H1 (cell line): ENCODE data around the gene SEMA4F. TPM values are rescaled to one million over a fixed set of nuclear protein-coding genes. Genes with fewer than 3 reads are reported as not detected.

Experiments used
- CTCF ChIA-PET: fragments of 300-600 bp; sonication (Branson Sonifier 250); formaldehyde crosslinking; loops from one replicate; lab custom pipeline; 2021; ENCODE audit not compliant: partially characterized antibody; lab: Charles Lee
- POLR2A ChIA-PET: fragments of 300-600 bp; sonication (Branson Sonifier 250); formaldehyde crosslinking; loops from one replicate; lab custom pipeline; 2021; ENCODE audit warnings: inconsistent platforms; ENCODE audit not compliant: partially characterized antibody; lab: Charles Lee
- DNase-seq, 2 experiments: peaks; one replicate each; pipeline versions ENCODE4 v3.0.0 to v3.0.0-alpha.2; 2010 to 2022; ENCODE audit warnings: low spot score in 2 of 2, low read depth in 1 of 2, mixed read lengths in 1 of 2
- FAIRE-seq: peaks from 2 replicates; lab custom pipeline; 2011; peaks lifted over from hg19 to GRCh38; lab: Jason Lieb, UNC
- H2AFZ ChIP-seq: 2 replicates; pipeline ENCODE4 v1.8.1; 2012; ENCODE audit warnings: low read length, inconsistent platforms
- H2AK5ac ChIP-seq: 2 replicates; pipeline ENCODE4 v1.6.1; 2013; ENCODE audit warnings: low read depth, low read length
- H2BK120ac ChIP-seq: replicated peaks from 2 replicates; pipeline ENCODE3; 2013; ENCODE audit warnings: low read depth, low read length, inconsistent platforms
- H2BK12ac ChIP-seq: 2 replicates; pipeline ENCODE4 v1.6.1; 2013; ENCODE audit warnings: low read depth, low read length
- H2BK15ac ChIP-seq: 2 replicates; pipeline ENCODE4 v1.6.1; 2013; ENCODE audit warnings: low read length
- H2BK20ac ChIP-seq: 2 replicates; pipeline ENCODE4 v1.6.1; 2013; ENCODE audit warnings: low read length
- H2BK5ac ChIP-seq: 2 replicates; pipeline ENCODE4 v1.6.1; 2013; ENCODE audit warnings: low read depth, low read length
- H3K14ac ChIP-seq: 2 replicates; pipeline ENCODE4 v1.6.1; 2013; ENCODE audit warnings: inconsistent platforms; ENCODE audit not compliant: insufficient read length
- H3K18ac ChIP-seq: 2 replicates; pipeline ENCODE4 v1.6.1; 2013; ENCODE audit warnings: low read length; ENCODE audit errors: extremely low read depth
- H3K23ac ChIP-seq: 2 replicates; pipeline ENCODE4 v1.6.1; 2013; ENCODE audit warnings: inconsistent platforms; ENCODE audit not compliant: insufficient read length
- H3K23me2 ChIP-seq: 2 replicates; pipeline ENCODE4 v1.6.1; 2013; ENCODE audit warnings: low read depth, low read length
- H3K27ac ChIP-seq: 2 replicates; pipeline ENCODE4 v1.6.1; 2011; ENCODE audit warnings: low read depth, low read length, inconsistent platforms
- H3K27me3 ChIP-seq, 4 experiments: replicated peaks in 1 of 4; 1 replicate in 1 of 4; 2 replicates in 3 of 4; pipeline versions ENCODE4 v1.6.1 to v1.8.1; 2011 to 2013; ENCODE audit warnings: low read length in 3 of 4, mild to moderate bottlenecking in 3 of 4, inconsistent platforms in 2 of 4, mixed read lengths in 2 of 4, moderate library complexity in 1 of 4; ENCODE audit not compliant: control insufficient read depth in 3 of 4, insufficient read depth in 3 of 4; ENCODE audit errors: extremely low read depth in 1 of 4
- H3K36me3 ChIP-seq, 4 experiments: 2 replicates each; pipeline versions ENCODE4 v1.6.1 to v1.8.1; 2011 to 2013; ENCODE audit warnings: mild to moderate bottlenecking in 4 of 4, low read length in 3 of 4, moderate library complexity in 2 of 4, control low read depth in 1 of 4, inconsistent platforms in 1 of 4; ENCODE audit not compliant: insufficient read depth in 4 of 4, control insufficient read depth in 2 of 4
- H3K4ac ChIP-seq: replicated peaks from 2 replicates; pipeline ENCODE3; 2013; ENCODE audit warnings: low read length, low read depth, mixed read lengths, inconsistent platforms; ENCODE audit not compliant: insufficient read length
- H3K4me1 ChIP-seq, 4 experiments: replicated peaks in 1 of 4; 1 replicate in 1 of 4; 2 replicates in 3 of 4; pipeline versions ENCODE4 v1.6.1 to v1.8.1; 2011 to 2013; ENCODE audit warnings: low read length in 3 of 4, inconsistent platforms in 2 of 4, mixed read lengths in 1 of 4; ENCODE audit not compliant: insufficient read depth in 4 of 4, control insufficient read depth in 3 of 4
- H3K4me2 ChIP-seq, 2 experiments: 2 replicates each; pipeline versions ENCODE4 v1.6.1 to v1.8.1; 2011 to 2013; ENCODE audit warnings: low read depth in 2 of 2, low read length in 2 of 2, control low read depth in 1 of 2, inconsistent platforms in 1 of 2, mild to moderate bottlenecking in 1 of 2; ENCODE audit not compliant: insufficient read depth in 1 of 2
- H3K4me3 ChIP-seq, 4 experiments: fragments of 200-600, 300-600 bp in 1 of 4; sonication (generic), shearing (Covaris generic), sonication (Bioruptor Twin) in 1 of 4; 2 replicates each; pipeline versions ENCODE4 v1.5.1 to v1.8.1; 2011 to 2016; ENCODE audit warnings: low read length in 4 of 4, low read depth in 3 of 4, control low read depth in 2 of 4, inconsistent platforms in 2 of 4, mild to moderate bottlenecking in 2 of 4, mixed read lengths in 1 of 4, moderate library complexity in 1 of 4; ENCODE audit not compliant: insufficient read depth in 2 of 4; ENCODE audit errors: extremely low read depth in 1 of 4
- H3K56ac ChIP-seq: replicated peaks from 2 replicates; pipeline ENCODE3; 2013; ENCODE audit warnings: low read depth, mild to moderate bottlenecking, mixed read lengths, low read length, inconsistent platforms; ENCODE audit not compliant: insufficient read length
- H3K79me1 ChIP-seq: 2 replicates; pipeline ENCODE4 v1.6.1; 2013; ENCODE audit warnings: low read depth, low read length, control low read depth
- H3K79me2 ChIP-seq, 2 experiments: 2 replicates each; pipeline versions ENCODE4 v1.6.1 to v1.8.1; 2012 to 2013; ENCODE audit warnings: low read length in 2 of 2, mild to moderate bottlenecking in 2 of 2, inconsistent platforms in 1 of 2; ENCODE audit not compliant: insufficient read depth in 2 of 2, control insufficient read depth in 1 of 2
- H3K9ac ChIP-seq, 4 experiments: replicated peaks in 1 of 4; 1 replicate in 1 of 4; 2 replicates in 3 of 4; pipeline versions ENCODE4 v1.6.1 to v1.8.1; 2011 to 2013; ENCODE audit warnings: low read depth in 3 of 4, low read length in 3 of 4, control low read depth in 2 of 4, mild to moderate bottlenecking in 2 of 4, moderate library complexity in 2 of 4, inconsistent platforms in 1 of 4; ENCODE audit errors: extremely low read depth in 1 of 4
- H3K9me3 ChIP-seq, 2 experiments: 2 replicates each; pipeline versions ENCODE4 v1.6.1 to v1.8.1; 2012 to 2013; ENCODE audit warnings: mild to moderate bottlenecking in 2 of 2, moderate library complexity in 2 of 2, control low read depth in 1 of 2, inconsistent platforms in 1 of 2, low read depth in 1 of 2, low read length in 1 of 2, mixed read lengths in 1 of 2; ENCODE audit not compliant: insufficient read depth in 2 of 2
- H4K20me1 ChIP-seq, 2 experiments: replicated peaks in 1 of 2; 2 replicates each; pipeline versions ENCODE3 to v1.8.1; 2011 to 2013; ENCODE audit warnings: inconsistent platforms in 2 of 2, low read length in 2 of 2, mild to moderate bottlenecking in 1 of 2; ENCODE audit not compliant: insufficient read depth in 2 of 2, control insufficient read depth in 1 of 2
- H4K5ac ChIP-seq: 2 replicates; pipeline ENCODE4 v1.6.1; 2013; ENCODE audit warnings: low read length, low read depth, mixed read lengths, inconsistent platforms; ENCODE audit not compliant: insufficient read length
- H4K8ac ChIP-seq: 2 replicates; pipeline ENCODE4 v1.8.0; 2013; ENCODE audit warnings: mild to moderate bottlenecking, moderate library complexity, low read length, inconsistent platforms; ENCODE audit not compliant: insufficient read depth; ENCODE audit errors: extremely low read depth
- H4K91ac ChIP-seq: replicated peaks from 2 replicates; pipeline ENCODE3; 2013; ENCODE audit warnings: low read length, mixed read lengths, inconsistent platforms; ENCODE audit not compliant: insufficient read length
- BCL11A ChIP-seq, 2 experiments: IDR thresholded peaks; one replicate each; pipeline ENCODE4 v1.6.1; 2011; ENCODE audit warnings: low read depth in 2 of 2, low read length in 2 of 2, mild to moderate bottlenecking in 2 of 2
- CBX8 ChIP-seq: fragments of 300-800, 300-1000 bp; sonication (generic); IDR thresholded peaks from 2 replicates; pipeline ENCODE4 v1.7.1; 2016; ENCODE audit warnings: low read depth, low read length, borderline replicate concordance
- CHD2 ChIP-seq: IDR thresholded peaks from 2 replicates; pipeline ENCODE4 v1.6.1; 2012; ENCODE audit warnings: low read length, improper control_type of control experiment
- CTBP2 ChIP-seq: IDR thresholded peaks from 2 replicates; pipeline ENCODE4 v1.7.0; 2011; ENCODE audit warnings: borderline replicate concordance, mild to moderate bottlenecking, moderate library complexity, mixed read lengths, low read length; ENCODE audit not compliant: insufficient read depth, insufficient read length
- CTCF ChIP-seq, 3 experiments: IDR thresholded peaks; 1 replicate in 2 of 3; 2 replicates in 1 of 3; pipeline versions ENCODE4 v1.5.1 to v1.6.1; 2011; ENCODE audit warnings: low read length in 3 of 3, mild to moderate bottlenecking in 3 of 3, inconsistent platforms in 2 of 3, low read depth in 1 of 3, moderate library complexity in 1 of 3; ENCODE audit not compliant: insufficient read depth in 1 of 3; ENCODE audit errors: control extremely low read depth in 1 of 3
- EP300 ChIP-seq, 2 experiments: IDR thresholded peaks; 1 replicate in 1 of 2; 2 replicates in 1 of 2; pipeline ENCODE4 v1.6.1; 2011 to 2012; ENCODE audit warnings: low read depth in 2 of 2, low read length in 2 of 2, mild to moderate bottlenecking in 2 of 2, borderline replicate concordance in 1 of 2, inconsistent platforms in 1 of 2, moderate library complexity in 1 of 2
- JUND ChIP-seq: IDR thresholded peaks from 2 replicates; pipeline ENCODE4 v1.6.1; 2011; ENCODE audit warnings: mild to moderate bottlenecking, improper control_type of control experiment, low read length
- RBBP5 ChIP-seq: IDR thresholded peaks from 2 replicates; pipeline ENCODE4 v1.7.1; 2012; ENCODE audit warnings: low read depth, mild to moderate bottlenecking, inconsistent platforms, low read length, moderate library complexity, borderline replicate concordance
- SP4 ChIP-seq: IDR thresholded peaks from 2 replicates; pipeline ENCODE4 v1.6.1; 2012; ENCODE audit warnings: low read length, inconsistent platforms
- SRF ChIP-seq: IDR thresholded peaks from 2 replicates; pipeline ENCODE4 v1.6.1; 2011; ENCODE audit warnings: mild to moderate bottlenecking, low read depth, low read length, moderate library complexity
- TBP ChIP-seq: IDR thresholded peaks from 2 replicates; pipeline ENCODE4 v1.6.1; 2011; ENCODE audit warnings: low read depth, low read length, improper control_type of control experiment
- TEAD4 ChIP-seq: IDR thresholded peaks from 2 replicates; pipeline ENCODE4 v1.6.1; 2012; ENCODE audit warnings: low read depth, low read length, inconsistent platforms, mixed read lengths
- WGBS, 2 experiments: shearing (Covaris generic) in 1 of 2; methylation state at CpG; one replicate each; pipeline versions ENCODE4 v1.1.6 to v1.1.7; 2013 to 2015; ENCODE audit warnings: low lambda C conversion rate in 2 of 2, mixed read lengths in 2 of 2, inconsistent platforms in 1 of 2, low coverage in 1 of 2, missing lambda C conversion rate in 1 of 2; ENCODE audit not compliant: insufficient replicate concordance in 2 of 2, insufficient coverage in 1 of 2, insufficient read length in 1 of 2; ENCODE audit errors: extremely low coverage in 1 of 2, missing lambda C conversion rate in 1 of 2; 5-methylcytosine and 5-hydroxymethylcytosine counted together
- polyA plus RNA-seq, 7 experiments: library from polyadenylated mRNA; depleted of rRNA in 3 of 7; stranded (reverse) in 5 of 7; unstranded in 2 of 7; fragments of >200 nt in 5 of 7; fragments of 200-250 nt in 2 of 7; gene quantifications; 1 replicate in 5 of 7; 2 replicates in 1 of 7; 4 replicates in 1 of 7; pipeline versions ENCODE4 v1.2.1 to v1.2.3, GENCODE V29; 2011 to 2013; ENCODE audit warnings: missing spikeins in 2 of 7, mixed read lengths in 2 of 7
- total RNA-seq: library from RNA; stranded (reverse); fragmentation: NEBNext Ultra II Directional; extraction: Animal tissue kit (Norgen Biotek cat#: 25700); gene quantifications from 2 replicates; pipeline ENCODE4 v1.2.1, GENCODE V29; 2021

SEMA4F gene
- total and polyA plus RNA-seq, 2 of the 8 experiments (the other 6 are each of a cell fraction or from before 2014, with no cell fraction given): 3.3 to 3.4 TPM

GRCh38 chr2:74617122-74617521, 36.9 kb upstream of the SEMA4F start:
- Histone ChIP-seq H3K36me3 (no peaks in the 10 kb centered on the region), H2BK12ac (no peak overlapping the region), H2BK120ac (no peak overlapping the region), H3K9me3 (no peaks in the 10 kb centered on the region), H4K5ac (no peak overlapping the region), H3K4me1 (no peaks in the 10 kb centered on the region), H3K79me2 (no peaks in the 10 kb centered on the region), H3K79me1 (no peaks in the 10 kb centered on the region), H3K4ac (no peak overlapping the region), H3K27me3 (no peaks in the 10 kb centered on the region), H3K27ac (no peak overlapping the region), H2AK5ac (no peak overlapping the region), H3K23me2 (0 out of 2 replicates have a peak, but pooled peaks cover 1% of the 10 kb centered on the region), H4K8ac (no peak overlapping the region), H2BK15ac (no peak overlapping the region), H3K23ac (no peak overlapping the region), H2AFZ (no peak overlapping the region), H3K4me2 (no peak overlapping the region), H2BK20ac (no peak overlapping the region), H3K18ac (no peak overlapping the region), H4K91ac (no peak overlapping the region), H3K56ac (no peak overlapping the region), H3K14ac (no peak overlapping the region), H3K9ac (no peak overlapping the region), H2BK5ac (no peak overlapping the region), H4K20me1 (no peaks in the 10 kb centered on the region), H3K4me3 (no peak overlapping the region)
- 93% methylated on average over 3 of the region's 3 CpGs; no CpG with 5 or more reads in 1 of the 2 experiments for WGBS, 2 experiments
- DNase-seq (no peak), FAIRE-seq (no peak)
- CTCF ChIA-PET: interaction anchor here (1.1 kb wide), 1 partner anchor 46 kb away, joined by 3 read pairs; no protein-coding TSS in a partner anchor
- POLR2A ChIA-PET: interaction anchor here (1.1 kb wide), 1 partner anchor 10 kb away, joined by 3 read pairs; no protein-coding TSS in a partner anchor
- no peak for TF ChIP-seq BCL11A (IDR thresholded peaks at IDR 0.05; ENCODE audit: low read depth in 2 of 2, low read length in 2 of 2)
- TF ChIP-seq RBBP5: no peak
- no peak for TF ChIP-seq SRF
- TF ChIP-seq SP4: no peak
- no peak for TF ChIP-seq EP300 (IDR thresholded peaks at IDR 0.05; ENCODE audit: borderline replicate concordance in 1 of 2, low read depth in 2 of 2, low read length in 2 of 2)
- no peak for TF ChIP-seq TEAD4
- no peak for TF ChIP-seq CTBP2
- TF ChIP-seq CHD2: no peak
- no peak for TF ChIP-seq CBX8
- TF ChIP-seq CTCF (IDR thresholded peaks at IDR 0.05; ENCODE audit: control extremely low read depth in 1 of 3, insufficient read depth in 1 of 3, low read depth in 1 of 3, low read length in 3 of 3): no peak
- TF ChIP-seq TBP: no peak
- TF ChIP-seq JUND: no peak
